ENCODE measurements around the gene MACROD2. TPM values are rescaled to one million over a fixed set of nuclear protein-coding genes. Genes with fewer than 3 reads are reported as not detected.

Gene MACROD2
- polyA plus RNA-seq, 1 donor (not counting 4 experiments of a cell fraction or from before 2014, with no cell fraction given) = 0.71 TPM

GRCh38 chr20:14451458-14451857, 456.1 kb downstream of the MACROD2 start:
- no peak overlapping the region for H3K4me3 ChIP-seq (ENCODE audit: control insufficient read depth in 2 of 3, extremely low read depth in 1 of 3, insufficient read depth in 2 of 3, low read depth in 1 of 3, low read length in 3 of 3)
- dilution Hi-C loops (cut with MboI; ENCODE audit: extremely low pct_ligation_motif_present, low sequenced_read_pairs) = no loop called here
- no peak overlapping the region for H3K9ac ChIP-seq (ENCODE audit: control insufficient read depth, extremely low read depth, insufficient read depth, low read length)

DNA sequence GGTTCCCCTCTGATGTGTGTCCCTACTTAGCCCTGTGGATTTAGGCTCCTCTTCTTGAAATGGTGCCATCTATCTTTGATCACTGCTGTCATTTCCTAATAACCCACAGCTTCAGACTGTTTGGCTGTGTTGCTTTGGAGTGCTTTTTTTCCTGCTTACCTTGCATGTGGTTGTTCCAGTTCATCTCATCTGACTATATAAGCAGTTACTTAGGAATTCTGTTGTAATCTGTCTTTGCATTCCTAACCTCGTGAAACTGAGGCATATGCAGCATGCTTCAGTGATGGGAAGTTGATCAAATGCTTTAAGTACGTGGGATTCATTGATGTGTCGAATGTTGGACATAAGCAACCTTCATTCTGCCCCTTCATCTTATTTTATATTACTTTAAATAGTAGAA, 457.9 kb downstream of the MACROD2 start:
- no peak overlapping the region for H3K4me2 ChIP-seq (ENCODE audit: control insufficient read depth, extremely low read depth, insufficient read depth, low read depth, low read length)
- H3K36me3 ChIP-seq (ENCODE audit: control insufficient read depth in 2 of 2, extremely low read depth in 1 of 2, insufficient read depth in 2 of 2, low read length in 2 of 2) = no peaks in the 10 kb centered on the region
- H3K27ac ChIP-seq (ENCODE audit: control insufficient read depth, insufficient read depth, low read length) = no peak overlapping the region
- DNase-seq (ENCODE audit: low read depth, low spot score) (no peak), FAIRE-seq (peak; percentile 17)
- no peak overlapping the region for H3K9ac ChIP-seq (ENCODE audit: control insufficient read depth, extremely low read depth, insufficient read depth, low read length)
- no peaks in the 10 kb centered on the region for H3K9me3 ChIP-seq (ENCODE audit: control insufficient read depth, low read depth, low read length)
- H4K20me1 ChIP-seq (ENCODE audit: control insufficient read depth, extremely low read depth, insufficient read depth, low read length) = no peaks in the 10 kb centered on the region
- no peaks in the 10 kb centered on the region for H3K27me3 ChIP-seq (ENCODE audit: control insufficient read depth, extremely low read depth, insufficient read depth, low read length)
- H2AFZ ChIP-seq (ENCODE audit: control insufficient read depth, low read length) = no peak overlapping the region
- no peaks in the 10 kb centered on the region for H3K79me2 ChIP-seq (ENCODE audit: control insufficient read depth, insufficient read depth, low read length)
- dilution Hi-C loops (cut with MboI; ENCODE audit: extremely low pct_ligation_motif_present, low sequenced_read_pairs) = no loop called here
- H3K9me1 ChIP-seq (ENCODE audit: control insufficient read depth, extremely low read depth, insufficient read depth, low read length) = no peaks in the 10 kb centered on the region
- H3K4me3 ChIP-seq (ENCODE audit: control insufficient read depth in 2 of 3, extremely low read depth in 1 of 3, insufficient read depth in 2 of 3, low read depth in 1 of 3, low read length in 3 of 3) = no peak overlapping the region
- TF ChIP-seq EZH2 (IDR thresholded peaks at IDR 0.05; ENCODE audit: low read length) = no peak
- TF ChIP-seq CTCF (optimal IDR thresholded peaks at IDR 0.05 in 1 of 3, IDR thresholded peaks at IDR 0.05 in 1 of 3, conservative IDR thresholded peaks at IDR 0.05 in 1 of 3; ENCODE audit: extremely low read depth in 1 of 3, insufficient read depth in 2 of 3, low read length in 3 of 3) = no peak
- peaks cover 10% of the 10 kb centered on the region for H3K4me1 ChIP-seq (ENCODE audit: control insufficient read depth, extremely low read depth, insufficient read depth, low read length)

More at GRCh38 chr20:14451458-14451857, 456.1 kb downstream of the MACROD2 start:
- no peaks in the 10 kb centered on the region for H3K27me3 ChIP-seq (ENCODE audit: control insufficient read depth, extremely low read depth, insufficient read depth, low read length)
- H3K4me1 ChIP-seq (ENCODE audit: control insufficient read depth, extremely low read depth, insufficient read depth, low read length) = peaks cover 10% of the 10 kb centered on the region
- no peaks in the 10 kb centered on the region for H4K20me1 ChIP-seq (ENCODE audit: control insufficient read depth, extremely low read depth, insufficient read depth, low read length)
- no peaks in the 10 kb centered on the region for H3K9me3 ChIP-seq (ENCODE audit: control insufficient read depth, low read depth, low read length)
- H3K79me2 ChIP-seq (ENCODE audit: control insufficient read depth, insufficient read depth, low read length) = no peaks in the 10 kb centered on the region
- H3K4me2 ChIP-seq (ENCODE audit: control insufficient read depth, extremely low read depth, insufficient read depth, low read depth, low read length) = no peak overlapping the region
- no peak overlapping the region for H2AFZ ChIP-seq (ENCODE audit: control insufficient read depth, low read length)
- FAIRE-seq = no peak
- H3K27ac ChIP-seq (ENCODE audit: control insufficient read depth, insufficient read depth, low read length) = no peak overlapping the region
- H3K36me3 ChIP-seq (ENCODE audit: control insufficient read depth in 2 of 2, extremely low read depth in 1 of 2, insufficient read depth in 2 of 2, low read length in 2 of 2) = no peaks in the 10 kb centered on the region
- TF ChIP-seq CTCF (optimal IDR thresholded peaks at IDR 0.05 in 1 of 3, IDR thresholded peaks at IDR 0.05 in 1 of 3, conservative IDR thresholded peaks at IDR 0.05 in 1 of 3; ENCODE audit: extremely low read depth in 1 of 3, insufficient read depth in 2 of 3, low read length in 3 of 3) (no peak), EZH2 (IDR thresholded peaks at IDR 0.05; ENCODE audit: low read length) (no peak)
- no peak for DNase-seq (ENCODE audit: low read depth, low spot score)
- no peaks in the 10 kb centered on the region for H3K9me1 ChIP-seq (ENCODE audit: control insufficient read depth, extremely low read depth, insufficient read depth, low read length)
